Measurements from ENCODE around the gene MAPK8IP3. TPM values are rescaled to one million over a fixed set of nuclear protein-coding genes. Genes with fewer than 3 reads are reported as not detected.
A peak's percentile ranks its signal among the peaks of the same experiment; 100 is the strongest.
"Not testable (repeated sequence)": the region's sequence is repeated elsewhere in the genome, so short reads cannot be mapped to it uniquely, and the experiment has no call there.

MAPK8IP3 gene
- total RNA-seq, 1 donor from 2014 or later: 37.5 TPM

- no peak for TF ChIP-seq CTCF (conservative IDR thresholded peaks at IDR 0.05; ENCODE audit: low read depth, low read length)
- no peak overlapping the region for H3K4me3 ChIP-seq (ENCODE audit: low read depth, low read length)
Measured at GRCh38 chr16:1700246-1700645, 5.7 kb upstream of the MAPK8IP3 start.

GRCh38 chr16:1701216-1701878 lies 4.6 kb upstream of the MAPK8IP3 start:
- H3K4me3 ChIP-seq (ENCODE audit: low read depth, low read length): no peak overlapping the region
- DNase-seq (ENCODE audit: low read depth): no peak
- no peak for TF ChIP-seq CTCF (conservative IDR thresholded peaks at IDR 0.05; ENCODE audit: low read depth, low read length)

More at GRCh38 chr16:1700246-1700645, 5.7 kb upstream of the MAPK8IP3 start:
- no peak for DNase-seq (ENCODE audit: low read depth)

- DNase-seq (ENCODE audit: low read depth): not testable (repeated sequence)
- H3K4me3 ChIP-seq (ENCODE audit: low read depth, low read length): peak overlapping the region; percentile 96
Measured at GRCh38 chr16:1705324-1705687, 689 bp upstream of the MAPK8IP3 start.

- TF ChIP-seq CTCF (conservative IDR thresholded peaks at IDR 0.05; ENCODE audit: low read depth, low read length): no peak
- DNase-seq (ENCODE audit: low read depth): no peak
Measured at GRCh38 chr16:1706386-1707192, 594 bp downstream of the MAPK8IP3 start.

GRCh38 chr16:1707193-1707790 lies 1.3 kb downstream of the MAPK8IP3 start:
- DNase-seq (ENCODE audit: low read depth): no peak
- no peak for TF ChIP-seq CTCF (conservative IDR thresholded peaks at IDR 0.05; ENCODE audit: low read depth, low read length)
- peak overlapping the region; percentile 96 for H3K4me3 ChIP-seq (ENCODE audit: low read depth, low read length)

More at GRCh38 chr16:1706386-1707192, 594 bp downstream of the MAPK8IP3 start:
- peak overlapping the region; percentile 96 for H3K4me3 ChIP-seq (ENCODE audit: low read depth, low read length)

GRCh38 chr16:1708083-1708767 lies 2.2 kb downstream of the MAPK8IP3 start:
- no peak for TF ChIP-seq CTCF (conservative IDR thresholded peaks at IDR 0.05; ENCODE audit: low read depth, low read length)
- DNase-seq (ENCODE audit: low read depth): no peak
- H3K4me3 ChIP-seq (ENCODE audit: low read depth, low read length): peak overlapping the region; percentile 96

- DNase-seq (ENCODE audit: low read depth): no peak
- no peak for TF ChIP-seq CTCF (conservative IDR thresholded peaks at IDR 0.05; ENCODE audit: low read depth, low read length)
- H3K4me3 ChIP-seq (ENCODE audit: low read depth, low read length): no peak overlapping the region
Measured at GRCh38 chr16:1708768-1709180, 2.8 kb downstream of the MAPK8IP3 start.

Measured in epithelial cell of proximal tubule (primary cell).